ENCODE data around the gene MOCS1.

The MOCS1 gene

GRCh38 chr6:39902786-39903465 lies 31.3 kb downstream of the MOCS1 start:
- DNase-seq (ENCODE audit: low read depth) = no peak

GRCh38 chr6:39902136-39902535 lies 32.1 kb downstream of the MOCS1 start:
- DNase-seq (ENCODE audit: low read depth) = no peak

DNA sequence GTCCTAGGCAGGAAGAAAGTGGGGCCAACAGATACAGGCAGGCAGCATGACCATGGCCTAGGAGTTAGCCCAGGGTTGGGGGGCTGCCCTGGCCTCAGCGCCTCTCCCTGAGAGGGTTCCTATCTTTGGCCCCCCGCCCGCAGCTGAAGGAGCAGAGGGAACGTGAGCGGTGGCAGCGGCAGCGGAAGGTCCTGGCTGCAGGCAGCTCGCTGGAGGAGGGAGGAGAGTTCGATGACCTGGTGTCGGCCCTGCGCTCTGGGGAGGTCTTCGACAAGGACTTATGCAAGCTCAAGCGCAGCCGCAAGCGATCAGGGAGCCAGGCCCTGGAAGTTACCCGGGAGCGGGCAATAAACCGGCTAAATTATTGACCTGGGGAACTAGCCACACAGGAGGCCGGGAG lies 32.6 kb downstream of the MOCS1 start:
- DNase-seq (ENCODE audit: low read depth) = no peak

DNA sequence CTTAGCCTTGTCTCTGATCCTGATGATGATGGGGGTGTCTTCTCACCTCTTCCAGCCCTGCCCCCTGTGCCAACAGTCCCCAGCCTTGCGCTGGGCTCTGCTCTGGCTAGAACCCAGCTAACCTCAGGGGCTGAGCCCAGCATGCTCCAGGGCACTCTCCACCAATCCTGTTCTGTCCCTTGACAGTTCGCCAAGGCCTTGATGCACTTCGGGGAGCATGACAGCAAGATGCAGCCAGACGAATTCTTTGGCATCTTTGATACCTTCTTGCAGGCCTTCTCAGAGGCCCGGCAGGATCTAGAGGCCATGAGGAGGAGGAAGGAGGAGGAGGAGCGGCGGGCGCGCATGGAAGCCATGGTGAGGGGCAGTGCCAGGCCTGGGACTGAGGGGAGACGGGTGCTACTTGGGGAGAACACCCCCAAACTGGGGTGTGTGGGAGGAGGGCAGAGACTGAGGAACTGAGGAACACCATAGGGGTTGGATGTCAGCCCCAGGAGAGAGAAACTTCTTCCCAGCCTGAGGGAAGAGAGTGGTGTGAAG lies 33.1 kb downstream of the MOCS1 start:
- DNase-seq (ENCODE audit: low read depth) = no peak

DNA sequence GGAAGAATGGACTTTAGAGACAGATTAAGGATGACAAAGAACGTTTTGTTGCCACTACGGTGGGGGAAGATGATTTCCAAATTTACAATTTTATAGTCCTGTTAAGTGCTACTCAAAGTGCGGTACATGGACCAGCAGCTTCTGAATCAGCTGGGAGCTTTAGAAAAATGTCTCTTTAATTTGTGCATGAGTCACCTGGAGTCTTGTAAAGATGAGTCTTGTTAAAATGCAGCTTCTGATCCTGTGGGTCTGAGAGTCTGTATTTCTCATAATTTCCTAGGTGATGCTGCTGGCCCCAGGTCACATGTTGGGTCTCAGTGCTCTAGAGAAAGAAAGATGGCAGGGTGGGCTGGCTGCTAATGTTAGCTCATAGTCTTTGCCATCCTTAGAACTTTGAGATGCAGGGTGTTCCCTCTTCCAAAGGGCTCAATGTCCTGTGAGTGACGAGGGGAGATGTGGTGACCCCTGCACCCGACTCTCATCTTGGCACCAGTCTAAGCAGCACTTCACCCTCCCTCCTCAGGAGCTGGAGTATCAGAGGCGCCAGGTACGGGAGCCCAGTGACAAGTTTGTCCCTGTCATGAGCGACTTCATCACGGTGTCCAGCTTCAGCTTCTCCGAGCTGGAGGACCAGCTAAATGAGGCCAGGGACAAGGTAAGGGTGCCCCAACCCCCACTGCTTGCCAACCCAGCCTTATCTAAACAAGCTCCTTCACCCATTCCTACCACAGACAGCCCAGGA lies 34.5 kb downstream of the MOCS1 start:
- DNase-seq (ENCODE audit: low read depth) = no peak

GRCh38 chr6:39898625-39899024 lies 35.6 kb downstream of the MOCS1 start:
- DNase-seq (ENCODE audit: low read depth) = no peak

DNA sequence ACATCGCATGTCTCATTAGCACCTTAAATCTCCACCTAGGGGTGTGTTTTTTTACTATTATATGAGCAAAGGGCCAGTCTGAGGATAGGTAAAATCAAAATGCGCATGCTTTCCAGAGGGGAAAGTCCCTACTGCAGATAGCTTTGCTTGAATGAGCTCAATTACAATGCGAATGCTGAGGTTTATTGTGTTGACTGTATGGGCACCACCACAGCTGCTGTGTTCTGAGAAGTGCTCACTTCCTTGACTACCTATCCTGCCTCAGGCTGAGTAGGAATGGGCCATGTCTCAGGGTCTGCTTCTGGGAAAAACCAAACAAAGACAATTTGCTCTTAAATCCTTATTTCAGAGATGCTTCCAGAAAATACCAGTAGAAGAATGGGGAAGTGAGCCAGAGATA lies 36.6 kb downstream of the MOCS1 start:
- no peak for DNase-seq (ENCODE audit: low read depth)

DNA sequence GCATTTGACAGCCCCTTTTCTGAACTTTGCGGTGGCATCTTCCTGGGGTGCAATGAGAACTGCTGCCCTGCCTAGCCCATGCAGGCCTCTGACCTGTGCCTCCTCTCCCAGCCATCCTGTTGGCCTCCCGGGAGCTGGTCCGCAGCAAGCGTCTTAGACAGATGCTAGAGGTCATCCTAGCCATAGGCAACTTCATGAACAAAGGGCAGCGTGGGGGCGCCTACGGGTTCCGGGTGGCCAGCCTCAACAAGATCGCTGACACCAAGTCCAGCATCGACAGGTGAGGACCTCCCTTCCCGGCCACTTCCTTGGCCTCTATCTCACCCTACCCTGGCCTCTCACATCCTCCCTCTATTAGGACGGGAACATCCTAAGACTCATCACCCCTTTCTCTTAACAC lies 37.6 kb downstream of the MOCS1 start:
- no peak for DNase-seq (ENCODE audit: low read depth)

GRCh38 chr6:39893286-39893685 lies 41.0 kb downstream of the MOCS1 start:
- no peak for DNase-seq (ENCODE audit: low read depth)

GRCh38 chr6:39892490-39893129 lies 41.7 kb downstream of the MOCS1 start:
- peak; percentile 55 for DNase-seq (ENCODE audit: low read depth)

- no peak for DNase-seq (ENCODE audit: low read depth)
These were observed 42.3 kb downstream of the MOCS1 start for GRCh38 chr6:39891976-39892375.

DNA sequence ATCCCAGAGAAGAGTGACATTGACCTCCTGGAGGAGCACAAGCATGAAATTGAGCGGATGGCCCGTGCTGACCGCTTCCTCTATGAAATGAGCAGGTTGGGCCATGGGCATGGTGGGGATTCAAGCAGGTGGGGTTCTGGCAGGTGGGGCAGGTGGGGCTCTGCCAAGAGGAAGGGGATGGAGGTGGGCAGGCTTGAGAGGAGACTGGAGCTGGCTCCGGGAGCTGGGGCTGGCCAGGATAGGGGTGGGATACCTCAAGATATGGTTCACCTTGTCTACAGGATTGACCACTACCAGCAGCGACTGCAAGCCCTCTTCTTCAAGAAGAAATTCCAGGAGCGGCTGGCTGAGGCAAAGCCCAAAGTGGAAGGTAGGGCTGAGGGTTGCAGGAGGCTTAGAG lies 42.9 kb downstream of the MOCS1 start:
- DNase-seq (ENCODE audit: low read depth) = no peak

GRCh38 chr6:39889229-39889628 lies 45.0 kb downstream of the MOCS1 start:
- DNase-seq (ENCODE audit: low read depth) = no peak

DNA sequence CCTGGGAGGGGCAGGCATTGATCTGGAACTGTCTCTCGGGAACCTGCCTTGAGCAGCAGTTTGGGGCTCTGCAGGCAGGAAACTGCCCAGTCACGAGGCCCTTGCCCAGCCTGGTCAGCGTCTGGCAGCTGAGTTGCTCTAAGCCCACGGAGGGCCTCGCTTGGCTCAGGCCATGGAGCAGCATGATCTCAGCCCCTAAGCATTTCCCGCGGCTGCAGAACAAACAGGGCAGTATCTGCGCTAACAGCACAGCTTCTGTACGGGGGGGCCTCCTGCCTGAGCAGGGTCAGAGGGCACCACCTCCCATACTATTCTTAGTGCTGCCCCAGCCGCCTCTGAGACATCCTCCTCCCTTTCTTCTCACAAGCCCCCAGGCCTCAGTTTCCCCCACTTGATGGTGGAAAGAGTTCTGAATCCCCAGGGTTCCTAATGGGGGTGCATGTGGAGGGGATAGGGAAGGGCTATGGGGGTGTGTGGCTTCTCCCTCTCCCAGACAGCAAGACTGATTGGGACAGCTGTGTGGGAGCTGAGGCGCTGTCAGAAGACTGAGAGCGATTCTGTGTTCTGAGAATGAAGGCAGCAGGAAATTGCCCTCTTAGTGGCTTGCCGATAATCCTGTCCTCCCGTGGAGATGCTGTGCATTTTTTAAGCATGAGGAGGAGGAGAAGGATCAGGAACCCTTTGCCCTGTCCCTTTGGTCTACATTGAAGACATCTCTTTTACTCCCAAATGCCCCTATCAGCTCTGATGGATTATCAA lies 46.4 kb downstream of the MOCS1 start:
- DNase-seq (ENCODE audit: low read depth) = peak; percentile 92

GRCh38 chr6:39886871-39887270 lies 47.4 kb downstream of the MOCS1 start:
- DNase-seq (ENCODE audit: low read depth) = no peak

DNA sequence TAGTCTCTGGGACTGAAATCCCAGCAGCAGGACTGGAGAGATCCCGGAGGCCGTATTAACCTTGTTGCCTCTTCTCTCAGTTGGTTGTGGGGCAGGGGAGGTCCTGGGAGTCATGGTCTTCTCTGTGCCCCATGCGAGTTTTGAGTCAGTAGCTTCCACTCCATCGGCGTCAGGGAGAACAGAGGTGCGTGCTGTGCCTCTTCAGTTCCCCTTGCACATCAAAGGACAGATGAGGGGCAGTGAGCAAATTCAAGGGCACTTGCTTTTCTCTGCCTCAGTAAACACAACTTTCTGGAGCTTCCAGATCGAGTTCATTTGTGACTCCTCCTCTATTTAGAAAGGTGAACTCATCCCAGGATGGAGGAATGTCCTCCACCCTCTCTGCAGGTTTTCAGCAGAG lies 48.6 kb downstream of the MOCS1 start:
- no peak for DNase-seq (ENCODE audit: low read depth)

DNA sequence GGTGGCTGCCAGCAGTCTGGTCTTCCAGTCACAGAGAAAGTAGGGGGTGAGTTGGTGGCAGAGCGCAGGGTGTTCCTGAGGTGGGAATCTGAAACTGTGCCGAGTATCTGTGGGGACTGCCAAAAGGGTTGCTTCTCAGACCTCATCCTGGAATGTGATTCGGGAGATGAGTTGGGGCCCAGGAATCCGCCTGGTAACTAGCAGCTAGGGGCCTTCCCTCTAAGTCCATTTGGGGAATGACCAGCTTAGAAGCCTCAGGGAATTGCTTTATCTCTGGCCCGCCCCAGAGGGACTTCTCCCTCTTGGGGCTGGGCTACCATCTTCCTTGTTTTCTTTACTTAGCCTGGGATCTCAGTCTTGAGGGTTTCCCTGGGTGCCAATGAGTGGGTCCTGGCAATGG lies 49.6 kb downstream of the MOCS1 start:
- peak; percentile 92 for DNase-seq (ENCODE audit: low read depth)

DNA sequence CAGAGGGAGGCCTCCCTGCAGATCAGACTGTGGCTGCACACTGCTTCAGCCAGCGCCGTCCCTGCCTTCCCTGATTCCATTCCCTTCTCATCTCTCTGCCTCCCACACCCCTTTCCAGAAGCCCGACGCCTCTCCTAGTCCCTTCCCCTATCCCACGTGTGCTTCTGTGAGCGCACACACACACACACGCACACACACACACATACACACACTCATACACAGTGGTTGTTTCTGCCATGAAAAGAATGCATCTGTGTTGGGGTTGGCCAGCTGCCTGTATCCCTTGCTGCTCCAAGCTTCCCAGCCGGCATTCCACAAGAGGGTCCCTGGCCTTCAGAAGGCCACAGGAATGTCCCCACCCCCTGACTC lies 51.7 kb downstream of the MOCS1 start:
- DNase-seq (ENCODE audit: low read depth) = peak; percentile 98

DNA sequence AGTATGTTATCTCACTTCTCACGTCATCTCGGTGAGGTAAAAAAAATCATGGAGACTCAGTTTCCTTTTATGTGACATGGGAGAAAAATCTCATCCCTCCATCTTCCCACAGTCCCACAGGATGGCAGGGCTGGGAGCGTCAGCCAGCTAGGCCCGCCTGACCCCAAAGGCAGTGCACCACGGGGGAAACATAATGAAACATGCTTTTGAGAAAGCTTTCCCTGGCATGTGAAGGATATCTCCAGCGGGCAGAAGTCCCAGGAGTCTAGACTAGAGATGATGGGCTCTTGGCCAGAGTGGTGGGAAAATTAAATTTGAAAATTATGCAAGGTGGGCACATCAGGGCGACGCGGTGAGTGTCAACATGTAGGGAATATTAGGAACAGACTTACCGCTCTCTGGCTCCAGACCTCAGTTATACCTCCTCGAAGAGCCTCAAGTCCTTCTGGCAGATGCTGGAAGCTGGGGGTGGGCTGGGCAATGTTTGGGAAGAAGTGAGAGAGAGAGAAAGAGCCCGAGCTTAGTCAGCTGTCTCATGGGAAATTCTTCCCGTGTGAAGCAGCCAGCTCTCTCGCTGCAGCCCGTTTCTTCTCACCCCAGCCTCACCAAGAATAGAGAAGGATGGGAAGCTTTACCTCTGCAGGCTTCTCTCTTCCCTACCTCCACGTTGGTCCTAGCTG lies 52.3 kb downstream of the MOCS1 start:
- DNase-seq (ENCODE audit: low read depth) = peak; percentile 82

DNA sequence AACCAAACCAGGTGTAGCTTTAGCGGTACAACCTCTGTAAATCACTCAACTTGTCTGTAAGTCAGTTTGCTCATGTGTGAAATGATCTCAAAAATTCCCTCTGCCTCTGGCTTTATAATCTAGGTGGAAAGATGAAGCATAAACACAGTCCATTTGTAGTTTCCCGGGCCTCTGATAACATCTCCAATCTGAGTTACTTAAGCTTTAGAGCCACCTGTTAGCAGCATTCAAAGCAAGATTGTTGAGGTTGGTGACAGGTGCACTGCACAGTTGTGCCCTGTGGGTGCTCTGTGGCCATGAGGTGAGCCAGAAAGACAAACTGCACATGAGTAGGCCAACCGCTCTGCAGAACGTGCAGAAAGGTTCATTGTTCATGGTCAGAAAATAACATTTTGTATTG lies 53.7 kb downstream of the MOCS1 start:
- DNase-seq (ENCODE audit: low read depth) = no peak

- DNase-seq (ENCODE audit: low read depth) = no peak
These were observed 54.7 kb downstream of the MOCS1 start for GRCh38 chr6:39879535-39879934.

DNA sequence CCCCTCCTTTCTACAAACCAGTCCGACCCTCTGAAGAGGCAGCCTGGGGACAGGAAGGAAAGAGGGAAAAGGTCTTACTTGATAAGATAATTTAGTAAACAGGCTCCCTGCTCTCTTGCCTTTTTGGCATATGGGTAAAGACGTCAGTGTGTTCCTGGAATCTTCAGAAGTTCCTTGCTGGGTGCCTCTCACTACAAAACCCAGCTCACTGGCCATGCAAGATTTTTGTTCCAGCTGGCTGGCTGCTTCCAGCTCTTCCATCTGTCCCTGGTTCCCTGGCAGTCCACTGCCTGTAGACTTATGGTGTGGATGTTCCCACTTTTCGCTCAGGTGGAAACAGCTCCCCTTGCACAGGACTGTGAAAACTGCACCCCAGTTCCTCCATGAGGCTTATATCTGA lies 57.4 kb downstream of the MOCS1 start:
- DNase-seq (ENCODE audit: low read depth) = no peak
